Neutrophil (primary cell): ENCODE measurements around the gene CDH15.

Experiments
- H3K27ac ChIP-seq: fragments of 200-600 bp; sonication (generic); 2 replicates; pipeline ENCODE4 v1.5.1; 2016; ENCODE audit warnings: mild to moderate bottlenecking, moderate library complexity
- H3K27me3 ChIP-seq: fragments of 200-600 bp; sonication (generic); 2 replicates; pipeline ENCODE4 v1.6.0; 2016; ENCODE audit warnings: mild to moderate bottlenecking
- H3K36me3 ChIP-seq: fragments of 200-600 bp; sonication (generic); 2 replicates; pipeline ENCODE4 v1.5.1; 2017
- H3K4me1 ChIP-seq, 2 experiments: fragments of 200-600 bp in 1 of 2; sonication (generic) in 1 of 2; 1 replicate in 1 of 2; 2 replicates in 1 of 2; pipeline versions ENCODE4 v1.5.1 to v1.6.1; 2013 to 2016; ENCODE audit warnings: low read depth in 1 of 2, low read length in 1 of 2, mild to moderate bottlenecking in 1 of 2, moderate library complexity in 1 of 2; ENCODE audit not compliant: control insufficient read depth in 1 of 2, insufficient read depth in 1 of 2
- H3K4me3 ChIP-seq, 2 experiments: fragments of 200-600 bp in 1 of 2; sonication (generic) in 1 of 2; 1 replicate in 1 of 2; 2 replicates in 1 of 2; pipeline ENCODE4 v1.5.1; 2013 to 2016; ENCODE audit warnings: low read depth in 1 of 2, low read length in 1 of 2, mild to moderate bottlenecking in 1 of 2, moderate library complexity in 1 of 2
- H3K9me3 ChIP-seq: fragments of 200-600 bp; sonication (generic); 2 replicates; pipeline ENCODE4 v1.5.1; 2016
- TF ChIP-seq, protein P1 (sequence below): fragments of 200-600 bp; sonication (generic); IDR thresholded peaks from 2 replicates; pipeline ENCODE4 v1.5.1; 2016; ENCODE audit warnings: antibody characterized with exemption

CDH15 gene

DNA sequence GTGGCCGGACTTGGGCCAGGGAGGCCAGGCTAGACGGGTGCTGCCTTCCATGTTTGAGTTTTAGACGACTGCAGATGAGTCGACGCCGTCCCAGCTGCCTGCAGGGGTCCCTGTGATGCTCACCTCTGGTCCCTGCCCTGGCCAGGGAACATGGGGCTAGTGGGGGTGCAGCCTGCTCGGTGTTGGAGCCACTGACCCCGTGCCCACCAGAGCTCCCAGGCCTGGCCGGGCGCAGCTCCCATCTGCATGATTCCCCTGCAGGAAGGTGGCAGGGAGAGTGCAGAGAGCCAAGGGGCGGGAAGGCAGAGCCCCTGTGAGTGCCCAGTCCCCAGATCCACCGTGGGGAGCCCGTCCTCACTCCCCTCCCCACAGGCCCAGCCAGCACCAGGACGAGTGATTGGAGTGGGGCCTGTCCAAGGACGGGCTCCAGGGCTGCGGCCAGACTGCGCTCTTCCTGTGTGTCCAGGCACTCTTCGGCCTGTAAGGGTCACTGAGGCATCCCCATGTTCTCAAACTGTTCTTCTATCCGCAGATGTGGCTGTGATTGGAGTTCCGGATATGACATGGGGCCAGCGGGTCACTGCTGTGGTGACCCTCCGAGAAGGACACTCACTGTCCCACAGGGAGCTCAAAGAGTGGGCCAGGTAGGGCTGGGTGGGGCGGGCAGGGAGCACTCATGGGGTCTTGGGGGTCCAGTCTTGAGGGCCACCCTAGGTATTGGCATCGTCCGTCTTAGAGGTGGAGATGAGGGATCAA is 26.0 kb upstream of the CDH15 start:
- Histone ChIP-seq H3K36me3 (peaks cover 63% of the 10 kb centered on the region), H3K27ac (no peak overlapping the region), H3K27me3 (no peaks in the 10 kb centered on the region), H3K9me3 (no peaks in the 10 kb centered on the region), H3K4me3 (no peak overlapping the region), H3K4me1 (no peaks in the 10 kb centered on the region)
- TF ChIP-seq, protein P1, sequence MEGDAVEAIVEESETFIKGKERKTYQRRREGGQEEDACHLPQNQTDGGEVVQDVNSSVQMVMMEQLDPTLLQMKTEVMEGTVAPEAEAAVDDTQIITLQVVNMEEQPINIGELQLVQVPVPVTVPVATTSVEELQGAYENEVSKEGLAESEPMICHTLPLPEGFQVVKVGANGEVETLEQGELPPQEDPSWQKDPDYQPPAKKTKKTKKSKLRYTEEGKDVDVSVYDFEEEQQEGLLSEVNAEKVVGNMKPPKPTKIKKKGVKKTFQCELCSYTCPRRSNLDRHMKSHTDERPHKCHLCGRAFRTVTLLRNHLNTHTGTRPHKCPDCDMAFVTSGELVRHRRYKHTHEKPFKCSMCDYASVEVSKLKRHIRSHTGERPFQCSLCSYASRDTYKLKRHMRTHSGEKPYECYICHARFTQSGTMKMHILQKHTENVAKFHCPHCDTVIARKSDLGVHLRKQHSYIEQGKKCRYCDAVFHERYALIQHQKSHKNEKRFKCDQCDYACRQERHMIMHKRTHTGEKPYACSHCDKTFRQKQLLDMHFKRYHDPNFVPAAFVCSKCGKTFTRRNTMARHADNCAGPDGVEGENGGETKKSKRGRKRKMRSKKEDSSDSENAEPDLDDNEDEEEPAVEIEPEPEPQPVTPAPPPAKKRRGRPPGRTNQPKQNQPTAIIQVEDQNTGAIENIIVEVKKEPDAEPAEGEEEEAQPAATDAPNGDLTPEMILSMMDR = no peak

DNA sequence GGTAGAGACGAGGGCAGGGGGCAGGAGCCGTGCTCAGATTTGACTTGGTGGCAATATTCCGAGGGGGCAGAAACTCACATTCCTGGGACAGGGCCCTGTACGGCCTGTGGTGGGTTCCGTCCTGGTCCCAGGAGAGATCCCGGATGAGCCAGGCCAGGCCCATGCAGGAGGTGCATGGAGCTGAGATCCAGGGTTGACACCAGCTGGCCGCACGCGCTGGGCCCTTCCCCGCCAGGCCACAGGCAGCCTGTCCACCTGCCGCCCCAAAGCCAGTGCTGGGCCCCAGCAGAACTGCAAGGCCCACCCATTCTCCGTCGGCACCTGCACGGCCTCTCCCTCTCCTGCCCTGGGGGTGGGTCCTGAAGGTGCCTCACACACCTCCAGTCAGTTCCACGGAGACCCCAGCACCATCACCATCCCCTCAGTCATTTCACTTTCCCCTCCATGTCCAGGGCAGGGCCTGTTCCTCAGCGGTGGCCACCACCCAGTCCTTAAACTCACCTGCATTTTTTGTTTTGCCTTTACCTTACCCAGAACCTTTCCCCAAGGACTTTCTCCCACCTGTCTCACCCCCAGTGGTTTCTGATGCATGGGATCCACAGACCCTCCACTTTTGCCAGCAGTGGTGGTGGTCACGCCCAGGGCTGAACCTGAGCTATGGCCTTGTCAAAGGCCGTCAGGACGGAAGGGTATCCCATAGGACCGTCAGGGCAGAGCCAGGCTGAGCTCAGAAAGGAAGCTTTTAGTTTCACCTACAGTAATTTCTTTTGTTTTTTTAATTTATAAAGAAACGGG is 25.1 kb upstream of the CDH15 start:
- TF ChIP-seq, protein P1 = no peak

DNA sequence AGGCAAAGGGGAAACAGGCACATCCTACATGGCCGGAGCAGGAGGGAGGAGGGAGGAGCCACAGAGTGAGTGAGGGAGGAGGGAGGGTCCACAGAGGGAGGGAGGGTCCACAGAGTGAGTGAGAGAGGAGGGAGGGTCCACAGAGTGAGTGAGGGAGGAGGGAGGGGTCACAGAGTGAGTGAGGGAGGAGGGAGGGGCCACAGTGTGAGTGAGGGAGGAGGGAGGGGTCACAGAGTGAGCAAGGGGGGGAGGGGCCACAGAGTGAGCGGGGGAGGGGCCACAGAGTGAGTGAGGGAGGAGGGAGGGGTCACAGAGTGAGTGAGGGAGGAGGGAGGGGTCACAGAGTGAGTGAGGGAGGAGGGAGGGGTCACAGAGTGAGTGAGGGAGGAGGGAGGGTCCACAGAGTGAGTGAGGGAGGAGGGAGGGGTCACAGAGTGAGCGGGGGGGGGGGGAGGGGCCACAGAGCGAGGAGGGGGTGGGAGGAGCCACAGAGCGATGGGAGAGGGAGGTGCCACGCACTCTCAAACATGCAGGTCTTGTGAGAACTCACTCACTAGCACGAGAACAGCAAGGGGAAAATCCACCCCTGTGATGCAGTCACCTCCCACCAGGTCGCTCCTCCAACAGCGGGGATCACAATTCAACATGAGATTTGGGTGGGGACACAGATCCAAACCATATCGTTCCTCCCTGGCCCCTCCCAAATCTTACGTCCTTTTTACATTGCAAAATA is 24.3 kb upstream of the CDH15 start:
- no peak overlapping the region for H3K4me3 ChIP-seq
- no peak overlapping the region for H3K27ac ChIP-seq
- no peaks in the 10 kb centered on the region for H3K9me3 ChIP-seq
- H3K27me3 ChIP-seq = no peaks in the 10 kb centered on the region
- H3K36me3 ChIP-seq = peaks cover 59% of the 10 kb centered on the region
- no peaks in the 10 kb centered on the region for H3K4me1 ChIP-seq
- TF ChIP-seq, protein P1 = no peak

More for the DNA sequence above, 25.1 kb upstream of the CDH15 start:
- Histone ChIP-seq H3K27ac (no peak overlapping the region), H3K4me1 (no peaks in the 10 kb centered on the region), H3K36me3 (peaks cover 56% of the 10 kb centered on the region), H3K27me3 (no peaks in the 10 kb centered on the region), H3K9me3 (no peaks in the 10 kb centered on the region), H3K4me3 (no peak overlapping the region)

DNA sequence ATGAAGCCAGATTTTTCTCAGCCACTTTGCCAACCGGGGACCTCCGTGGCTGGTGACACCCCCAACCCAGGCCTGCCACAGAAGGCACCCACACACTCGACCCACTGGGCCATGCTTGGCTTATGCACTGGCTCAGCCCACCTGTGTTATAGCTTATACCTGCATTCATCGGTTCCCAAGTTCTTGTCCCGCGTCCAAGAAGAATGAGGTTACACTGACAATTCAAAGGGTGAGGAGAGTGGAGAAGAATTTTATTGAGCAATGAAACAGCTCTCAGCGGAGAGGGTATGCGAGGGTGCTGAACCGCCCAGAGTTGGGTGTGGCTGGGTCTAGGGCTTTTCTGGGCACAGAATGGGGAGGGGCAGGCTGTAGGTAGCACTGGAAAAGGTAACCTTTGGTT is 22.2 kb upstream of the CDH15 start:
- no peak overlapping the region for H3K4me3 ChIP-seq
- H3K27me3 ChIP-seq = no peaks in the 10 kb centered on the region
- TF ChIP-seq, protein P1 = no peak
- no peak overlapping the region for H3K27ac ChIP-seq
- H3K36me3 ChIP-seq = peaks cover 50% of the 10 kb centered on the region
- H3K9me3 ChIP-seq = no peaks in the 10 kb centered on the region
- H3K4me1 ChIP-seq = no peaks in the 10 kb centered on the region

DNA sequence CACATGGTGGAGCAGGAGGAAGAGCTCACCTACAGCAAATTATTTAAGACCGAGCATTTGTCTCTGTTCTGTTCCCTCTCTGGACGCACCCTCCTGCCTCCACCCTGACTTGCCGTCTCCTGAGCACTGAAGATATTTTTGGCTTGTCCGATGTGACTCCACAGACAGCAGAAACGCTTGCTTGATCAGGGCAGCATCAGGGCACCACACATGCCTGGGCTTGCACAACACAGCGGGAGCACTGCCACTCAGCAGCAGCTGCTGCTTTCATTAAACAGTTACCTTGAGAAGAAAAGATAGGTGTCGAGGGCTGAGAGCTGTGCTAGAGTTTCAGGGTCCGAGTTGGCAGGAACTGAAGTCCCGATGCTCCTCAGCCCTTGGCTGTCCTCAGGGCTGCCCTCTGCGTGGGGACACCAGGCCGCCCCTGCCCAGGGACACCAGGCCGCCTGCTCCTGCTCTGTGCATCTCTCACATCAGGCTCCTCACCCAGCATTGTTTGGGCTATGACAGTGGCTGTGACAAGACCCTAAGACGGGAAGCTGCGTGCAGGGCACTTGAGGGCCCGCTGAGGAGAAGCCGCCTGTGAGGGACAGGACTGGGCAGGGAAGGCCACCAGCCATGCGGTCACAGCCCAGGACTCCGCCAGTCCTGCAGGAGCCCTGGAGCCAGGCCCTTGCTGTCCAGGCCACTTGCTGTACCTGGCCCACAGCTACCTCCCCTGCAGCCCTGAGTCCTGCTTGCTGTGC is 21.3 kb upstream of the CDH15 start:
- peaks cover 3% of the 10 kb centered on the region for H3K27me3 ChIP-seq
- H3K27ac ChIP-seq = no peak overlapping the region
- no peaks in the 10 kb centered on the region for H3K4me1 ChIP-seq
- TF ChIP-seq, protein P1 = no peak
- no peaks in the 10 kb centered on the region for H3K9me3 ChIP-seq
- H3K4me3 ChIP-seq = no peak overlapping the region
- peaks cover 41% of the 10 kb centered on the region for H3K36me3 ChIP-seq
